Breast epithelium (tissue), 3 donors: ENCODE measurements around the gene MPST.

Experiments used
- CTCF ChIP-seq, 3 donors: fragments of 450-650 bp; IDR thresholded peaks; one replicate each; pipeline ENCODE4 v1.5.1; 2016 to 2017; ENCODE audit warnings: antibody characterized with exemption in 3 of 3, mild to moderate bottlenecking in 3 of 3, moderate library complexity in 3 of 3
- POLR2A ChIP-seq: fragments of 450-650 bp; IDR thresholded peaks from one replicate; pipeline ENCODE4 v1.6.1; 2016; ENCODE audit warnings: antibody characterized with exemption, mild to moderate bottlenecking, moderate library complexity

DNA sequence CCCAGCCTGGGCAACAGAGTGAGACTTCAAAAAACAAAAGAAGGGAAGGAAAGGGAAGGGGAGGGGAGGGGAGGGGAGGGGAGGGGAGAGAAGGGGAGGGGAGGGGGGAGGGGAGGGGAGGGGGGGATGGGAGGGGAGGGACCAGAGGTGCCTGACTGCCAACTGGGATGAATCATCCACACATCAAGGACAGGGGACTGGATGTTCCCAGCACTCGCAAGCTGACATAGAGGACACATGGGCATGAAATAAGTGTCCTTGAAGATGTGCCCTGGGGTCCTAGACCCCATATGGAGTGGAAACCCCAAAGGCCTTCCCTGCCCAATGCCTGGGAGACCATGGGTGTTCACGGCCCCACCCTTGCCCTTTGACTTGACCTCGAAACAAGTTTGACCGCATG lies 20.1 kb upstream of the MPST start:
- TF ChIP-seq CTCF (IDR thresholded peaks at IDR 0.05) (no peak), POLR2A (no peak)
